ENCODE results near the gene PSME4.

GRCh38 chr2:53960476-53960875, 10.3 kb downstream of the PSME4 start:
- TF ChIP-seq CTCF (IDR thresholded peaks at IDR 0.05) (no peak), POLR2A (IDR thresholded peaks at IDR 0.05) (no peak)

All from testis (tissue), 2 donors.